ENCODE data around the gene TAS1R2.

- no peak for TF ChIP-seq CTCF (IDR thresholded peaks at IDR 0.05)
- no peak for TF ChIP-seq POLR2A (IDR thresholded peaks at IDR 0.05)
These were observed 9.5 kb upstream of the TAS1R2 start for GRCh38 chr1:18868801-18869424.

Measured in adrenal gland (tissue), 5 donors.